Cardiac muscle cell (in vitro differentiated cells and primary cell): ENCODE data around the gene AXIN1. TPM values are rescaled to one million over a fixed set of nuclear protein-coding genes. Genes with fewer than 3 reads are reported as not detected.
"Not testable (repeated sequence)": the region's sequence is repeated elsewhere in the genome, so short reads cannot be mapped to it uniquely, and the experiment has no call there.

Experiments used
- DNase-seq, 2 donors: peaks; one replicate each; pipeline versions ENCODE4 v3.0.0 to v3.0.0-alpha.2; 2010 to 2017; ENCODE audit warnings: low read depth in 1 of 2, low spot score in 1 of 2
- H3K27ac ChIP-seq: fragments of 200-600 bp; sonication (generic); 2 replicates; pipeline ENCODE4 v1.5.1; 2016
- H3K27me3 ChIP-seq: fragments of 200-600 bp; sonication (generic); 2 replicates; pipeline ENCODE4 v1.6.0; 2016; ENCODE audit warnings: control low read depth
- H3K36me3 ChIP-seq: fragments of 200-600 bp; sonication (generic); 2 replicates; pipeline ENCODE4 v1.5.1; 2016; ENCODE audit warnings: control low read depth
- H3K4me1 ChIP-seq: fragments of 200-600 bp; sonication (generic); 2 replicates; pipeline ENCODE4 v1.8.1; 2017; ENCODE audit warnings: low read depth, mild to moderate bottlenecking, mixed run types
- H3K4me3 ChIP-seq: fragments of 200-600 bp; sonication (generic); 2 replicates; pipeline ENCODE4 v1.5.1; 2016; ENCODE audit warnings: mild to moderate bottlenecking
- H3K9me3 ChIP-seq: fragments of 200-600 bp; sonication (generic); 2 replicates; pipeline ENCODE4 v1.5.1; 2017; ENCODE audit warnings: low read depth, mild to moderate bottlenecking, control low read depth
- polyA plus RNA-seq: library from polyadenylated mRNA; unstranded; fragments of >200 nt; fragmentation: Nextera tagmentation; extraction: Ambion mirVana; gene quantifications from 2 replicates; pipeline ENCODE4 v1.2.1, GENCODE V29; 2016
- total RNA-seq: library from RNA; depleted of rRNA; stranded (reverse); fragments of >200 nt; gene quantifications from 2 replicates; pipeline ENCODE4 v1.2.3, GENCODE V29; 2016
- TF ChIP-seq, protein P1 (sequence below): IDR thresholded peaks from 2 replicates; pipeline ENCODE4 v1.5.1; 2012; ENCODE audit warnings: low read depth, mild to moderate bottlenecking, low read length

AXIN1 gene
- total and polyA plus RNA-seq, 2 experiments from 2014 or later = 16.5 to 49.7 TPM

DNA sequence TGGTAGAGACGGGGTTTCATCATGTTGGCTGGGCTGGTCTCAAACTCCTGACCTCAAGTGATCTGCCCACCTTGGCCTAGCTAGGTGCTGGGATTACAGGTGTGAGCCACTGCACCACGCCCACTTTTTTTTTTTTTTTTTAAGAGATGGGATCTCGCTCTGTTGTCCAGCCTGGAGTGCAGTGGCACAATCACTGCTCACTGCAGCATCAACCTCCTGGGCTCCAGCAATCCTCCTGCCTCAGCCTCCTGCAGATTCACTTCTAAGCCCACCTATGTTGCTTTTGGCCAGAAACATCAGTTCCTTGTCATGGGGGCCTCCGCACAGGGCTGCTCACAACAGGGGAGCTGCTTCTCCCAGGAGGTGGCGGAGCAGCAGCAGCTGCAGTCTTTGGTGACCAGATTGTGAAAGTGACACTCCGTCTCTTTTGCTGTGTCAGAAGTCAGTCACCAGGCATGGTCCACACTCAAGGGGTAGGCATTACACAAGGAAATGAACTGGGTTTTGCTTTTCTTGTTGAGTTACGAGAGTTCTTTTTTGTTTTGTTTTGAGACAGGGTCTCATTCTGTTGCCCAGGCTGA is 40.0 kb upstream of the AXIN1 start:
- H3K9me3 ChIP-seq = no peaks in the 10 kb centered on the region
- no peaks in the 10 kb centered on the region for H3K27me3 ChIP-seq
- no peak overlapping the region for H3K27ac ChIP-seq
- no peak overlapping the region for H3K4me3 ChIP-seq
- DNase-seq = no peak
- no peaks in the 10 kb centered on the region for H3K36me3 ChIP-seq
- TF ChIP-seq, protein P1, sequence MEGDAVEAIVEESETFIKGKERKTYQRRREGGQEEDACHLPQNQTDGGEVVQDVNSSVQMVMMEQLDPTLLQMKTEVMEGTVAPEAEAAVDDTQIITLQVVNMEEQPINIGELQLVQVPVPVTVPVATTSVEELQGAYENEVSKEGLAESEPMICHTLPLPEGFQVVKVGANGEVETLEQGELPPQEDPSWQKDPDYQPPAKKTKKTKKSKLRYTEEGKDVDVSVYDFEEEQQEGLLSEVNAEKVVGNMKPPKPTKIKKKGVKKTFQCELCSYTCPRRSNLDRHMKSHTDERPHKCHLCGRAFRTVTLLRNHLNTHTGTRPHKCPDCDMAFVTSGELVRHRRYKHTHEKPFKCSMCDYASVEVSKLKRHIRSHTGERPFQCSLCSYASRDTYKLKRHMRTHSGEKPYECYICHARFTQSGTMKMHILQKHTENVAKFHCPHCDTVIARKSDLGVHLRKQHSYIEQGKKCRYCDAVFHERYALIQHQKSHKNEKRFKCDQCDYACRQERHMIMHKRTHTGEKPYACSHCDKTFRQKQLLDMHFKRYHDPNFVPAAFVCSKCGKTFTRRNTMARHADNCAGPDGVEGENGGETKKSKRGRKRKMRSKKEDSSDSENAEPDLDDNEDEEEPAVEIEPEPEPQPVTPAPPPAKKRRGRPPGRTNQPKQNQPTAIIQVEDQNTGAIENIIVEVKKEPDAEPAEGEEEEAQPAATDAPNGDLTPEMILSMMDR = no peak
- H3K4me1 ChIP-seq = peaks cover 18% of the 10 kb centered on the region

DNA sequence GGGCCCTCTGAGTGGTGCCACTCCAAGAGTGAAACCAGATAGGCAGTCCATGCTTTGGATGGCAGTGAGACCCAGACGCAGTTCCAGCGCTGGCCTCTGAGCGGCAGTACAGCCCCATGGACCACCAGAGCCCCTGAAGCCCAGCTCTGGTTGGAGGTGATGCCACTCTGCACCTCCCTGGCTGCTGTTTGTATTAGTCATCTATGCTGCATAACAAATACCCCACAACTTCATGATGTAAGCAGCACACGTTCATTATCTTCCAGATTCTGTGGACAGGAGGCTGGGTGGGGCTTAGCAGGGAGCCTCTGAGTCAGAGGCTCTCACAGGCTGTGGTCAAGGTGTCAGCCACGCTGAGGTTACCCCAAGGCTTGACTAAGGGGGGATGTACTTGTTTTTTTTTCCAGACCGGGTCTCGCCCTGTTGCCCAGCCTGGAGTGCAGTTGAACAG is 39.4 kb upstream of the AXIN1 start:
- no peak overlapping the region for H3K27ac ChIP-seq
- TF ChIP-seq, protein P1 = peak; percentile 77
- peak; percentile 58 to 75 for DNase-seq
- H3K4me3 ChIP-seq = no peak overlapping the region
- peaks cover 22% of the 10 kb centered on the region for H3K4me1 ChIP-seq
- H3K9me3 ChIP-seq = no peaks in the 10 kb centered on the region
- H3K36me3 ChIP-seq = no peaks in the 10 kb centered on the region
- H3K27me3 ChIP-seq = no peaks in the 10 kb centered on the region

DNA sequence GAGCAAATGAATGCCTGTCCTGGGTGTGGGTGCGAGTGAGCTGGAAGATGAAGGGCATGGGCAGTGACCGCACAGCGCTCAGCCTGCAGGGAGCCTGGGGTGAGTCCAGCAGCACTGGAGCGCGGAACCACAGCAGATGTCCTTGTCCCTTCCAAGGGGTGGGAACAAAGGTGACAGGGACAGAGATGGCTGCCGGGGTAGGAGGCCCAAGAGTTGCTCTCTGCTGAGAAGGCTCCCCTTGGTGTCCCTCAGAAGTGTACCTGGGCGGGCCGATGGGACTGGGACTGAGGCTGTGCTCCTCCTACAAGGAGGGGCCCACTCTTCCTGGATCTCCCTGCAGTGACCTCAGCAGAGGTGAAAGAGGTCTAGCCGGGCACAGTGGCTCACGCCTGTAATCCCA is 36.8 kb upstream of the AXIN1 start:
- DNase-seq = no peak
- TF ChIP-seq, protein P1 = no peak
- Histone ChIP-seq H3K4me3 (no peak overlapping the region), H3K27ac (peak overlapping the region; percentile 93), H3K9me3 (no peaks in the 10 kb centered on the region), H3K36me3 (no peaks in the 10 kb centered on the region), H3K4me1 (peaks cover 35% of the 10 kb centered on the region), H3K27me3 (no peaks in the 10 kb centered on the region)

DNA sequence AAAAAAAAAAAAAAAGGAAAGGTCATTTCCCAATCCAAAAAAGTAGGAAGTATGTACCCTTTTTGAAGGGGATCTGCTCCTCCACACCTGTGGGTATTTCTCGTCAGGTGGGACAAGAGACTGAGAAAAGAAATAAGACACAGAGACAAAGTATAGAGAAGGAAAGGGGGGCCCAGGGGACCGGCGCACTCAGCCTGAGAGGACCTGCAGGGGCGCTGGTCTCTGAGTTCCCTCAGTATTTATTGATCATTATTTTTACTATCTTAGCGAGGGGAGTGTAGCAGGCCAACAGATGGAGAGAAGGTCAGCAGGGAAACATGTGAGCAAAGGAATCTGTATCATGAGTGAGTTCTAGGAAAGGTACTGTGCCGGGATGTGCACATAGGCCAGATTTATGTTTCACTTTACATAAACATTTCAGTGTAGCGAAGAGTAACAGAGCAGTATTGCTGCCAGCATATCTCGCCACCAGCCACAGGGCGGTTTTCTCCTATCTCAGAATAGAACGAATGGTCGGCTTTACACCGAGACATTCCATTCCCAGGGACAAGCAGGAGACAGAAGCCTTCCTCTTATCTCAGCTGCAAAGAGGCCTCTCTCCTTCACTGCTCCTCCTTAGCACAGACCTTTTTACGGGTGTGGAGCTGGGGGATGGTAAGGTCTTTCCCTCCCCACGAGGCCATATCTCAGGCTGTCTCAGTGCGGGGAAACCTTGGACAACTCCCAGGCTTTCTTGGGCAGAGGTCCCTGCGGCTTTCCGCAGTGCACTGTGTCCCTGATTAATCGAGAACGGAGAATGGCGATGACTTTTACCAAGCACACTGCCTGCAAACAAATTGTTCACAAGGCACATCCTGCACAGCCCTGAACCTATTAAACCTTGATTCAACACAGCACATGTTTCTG is 35.5 kb upstream of the AXIN1 start:
- Histone ChIP-seq H3K27ac (peak overlapping the region; percentile 93), H3K4me1 (peaks cover 46% of the 10 kb centered on the region)
- peak; percentile 69 to 86 for DNase-seq
- H3K36me3 ChIP-seq, H3K27me3 ChIP-seq, H3K4me3 ChIP-seq, H3K9me3 ChIP-seq: not testable (repeated sequence)
- TF ChIP-seq, protein P1 = peak; percentile 22

DNA sequence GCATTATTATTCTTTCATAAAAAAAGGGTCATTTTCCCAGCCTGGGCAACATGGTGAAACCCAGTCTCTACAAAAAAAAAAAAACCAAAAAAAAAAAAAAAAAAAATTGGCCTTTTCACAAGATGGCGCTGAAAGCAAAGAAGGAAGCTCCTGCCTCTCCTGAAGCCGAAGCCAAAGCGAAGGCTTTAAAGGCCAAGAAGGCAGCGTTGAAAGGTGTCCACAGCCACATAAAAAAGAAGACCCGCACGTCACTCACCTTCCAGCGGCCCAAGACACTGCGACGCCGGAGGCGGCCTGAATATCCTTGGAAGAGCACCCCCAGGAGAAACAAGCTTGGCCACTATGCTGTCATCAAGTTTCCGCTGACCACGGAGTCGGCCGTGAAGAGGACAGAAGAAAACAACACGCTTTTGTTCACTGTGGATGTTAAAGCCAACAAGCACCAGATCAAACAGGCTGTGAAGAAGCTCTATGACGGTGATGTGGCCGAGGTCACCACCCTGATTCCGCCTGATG is 34.2 kb upstream of the AXIN1 start:
- Histone ChIP-seq H3K36me3 (no peaks in the 10 kb centered on the region), H3K4me1 (peaks cover 46% of the 10 kb centered on the region), H3K27me3 (no peaks in the 10 kb centered on the region), H3K4me3 (no peak overlapping the region), H3K9me3 (no peaks in the 10 kb centered on the region), H3K27ac (peak overlapping the region; percentile 93)
- peak in 1 of 2 donors; percentile 60 for DNase-seq
- TF ChIP-seq, protein P1 = peak; percentile 5
